Fibroblast of lung (primary cell): Measurements from ENCODE around the gene DYNC1LI2. TPM values are rescaled to one million over a fixed set of nuclear protein-coding genes. Genes with fewer than 3 reads are reported as not detected.

Experiments used
- DNase-seq, 2 donors: peaks; one replicate each; pipeline versions ENCODE4 v3.0.0 to v3.0.0-alpha.2; 2010; ENCODE audit warnings: low read depth in 2 of 2
- H2AFZ ChIP-seq: 2 replicates; pipeline ENCODE4 v1.5.1; 2012; ENCODE audit warnings: low read length, control low read depth, inconsistent platforms
- H3K27ac ChIP-seq: 2 replicates; pipeline ENCODE4 v1.5.1; 2011; ENCODE audit warnings: low read length, control low read depth; ENCODE audit not compliant: insufficient read depth
- H3K27me3 ChIP-seq: 2 replicates; pipeline ENCODE4 v1.5.1; 2011; ENCODE audit warnings: mild to moderate bottlenecking, low read length; ENCODE audit not compliant: control insufficient read depth, insufficient read depth
- H3K36me3 ChIP-seq: 2 replicates; pipeline ENCODE4 v1.5.1; 2011; ENCODE audit warnings: low read length; ENCODE audit not compliant: control insufficient read depth, insufficient read depth
- H3K4me1 ChIP-seq: 2 replicates; pipeline ENCODE4 v1.5.1; 2011; ENCODE audit warnings: low read length; ENCODE audit not compliant: control insufficient read depth, insufficient read depth; ENCODE audit errors: extremely low read depth
- H3K4me2 ChIP-seq: 2 replicates; pipeline ENCODE4 v1.5.1; 2011; ENCODE audit warnings: low read length, control low read depth; ENCODE audit not compliant: insufficient read depth; ENCODE audit errors: extremely low read depth
- H3K4me3 ChIP-seq, 4 experiments: fragments of 200-600 bp in 1 of 4; sonication (generic) in 1 of 4; replicated peaks in 1 of 4; 2 replicates each; pipeline ENCODE4 v1.5.1; 2011 to 2016; ENCODE audit warnings: low read length in 4 of 4, low read depth in 3 of 4, mild to moderate bottlenecking in 3 of 4, control low read depth in 2 of 4, inconsistent platforms in 1 of 4, mixed read lengths in 1 of 4; ENCODE audit not compliant: insufficient read depth in 1 of 4; ENCODE audit errors: control extremely low read depth in 1 of 4
- H3K79me2 ChIP-seq: 2 replicates; pipeline ENCODE4 v1.5.1; 2012; ENCODE audit warnings: mild to moderate bottlenecking, low read length, inconsistent platforms; ENCODE audit not compliant: control insufficient read depth, insufficient read depth
- H3K9ac ChIP-seq: 2 replicates; pipeline ENCODE4 v1.5.1; 2011; ENCODE audit warnings: mild to moderate bottlenecking, low read length, control low read depth; ENCODE audit not compliant: insufficient read depth
- H3K9me3 ChIP-seq: 2 replicates; pipeline ENCODE4 v1.5.1; 2012; ENCODE audit warnings: low read depth, low read length; ENCODE audit not compliant: control insufficient read depth, insufficient read depth
- H4K20me1 ChIP-seq: 2 replicates; pipeline ENCODE4 v1.5.1; 2011; ENCODE audit warnings: low read length; ENCODE audit not compliant: control insufficient read depth, insufficient read depth; ENCODE audit errors: extremely low read depth
- EZH2 ChIP-seq: IDR thresholded peaks from 2 replicates; pipeline ENCODE4 v1.5.1; 2012; ENCODE audit warnings: low read length, control low read depth, mild to moderate bottlenecking; ENCODE audit errors: missing control alignments
- polyA plus RNA-seq, 2 donors: library from polyadenylated mRNA; depleted of rRNA in 1 of 2; stranded (reverse) in 1 of 2; unstranded in 1 of 2; fragments of >200 nt; gene quantifications; 2 replicates each; pipeline ENCODE4 v1.2.1, GENCODE V29; 2011 to 2012; ENCODE audit warnings: missing spikeins in 1 of 2
- total RNA-seq: library from RNA; depleted of rRNA; stranded (reverse); fragments of >200 nt; gene quantifications from 2 replicates; pipeline ENCODE4 v1.2.1, GENCODE V29; 2014
- TF ChIP-seq, protein P1 (sequence below), 2 donors: IDR thresholded peaks in 1 of 2; conservative IDR thresholded peaks in 1 of 2; 1 replicate in 1 of 2; 2 replicates in 1 of 2; pipeline ENCODE4 v1.5.1; 2011 to 2012; ENCODE audit warnings: low read length in 2 of 2, control low read depth in 1 of 2, inconsistent platforms in 1 of 2, low read depth in 1 of 2, mild to moderate bottlenecking in 1 of 2

Gene DYNC1LI2
- total and polyA plus RNA-seq, 2 donors (not counting 1 experiment from before 2014, with no cell fraction given), result 83.3 to 173 TPM

DNA sequence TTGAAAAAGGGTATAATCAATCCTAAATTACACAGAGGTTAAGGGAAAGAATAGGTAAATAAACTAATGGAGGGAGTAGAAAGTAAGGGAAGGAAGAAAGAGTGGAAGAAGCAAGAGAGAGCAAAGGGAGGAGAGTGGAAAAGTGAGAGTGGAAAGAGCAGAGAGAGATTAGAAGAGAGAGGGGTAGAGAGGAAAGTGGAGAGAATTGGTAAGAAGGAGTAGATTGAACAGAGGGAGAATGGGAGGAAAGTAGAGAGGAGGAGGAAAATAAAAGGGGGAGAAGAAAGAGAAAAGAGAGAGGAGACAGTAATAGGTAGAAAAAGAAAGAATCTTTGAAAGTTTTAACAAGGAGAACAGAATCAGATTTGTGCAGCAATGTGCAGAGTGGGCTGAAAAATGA, 25.0 kb upstream of the DYNC1LI2 start:
- DNase-seq, result no peak
- Histone ChIP-seq H3K4me3 (no peak overlapping the region), H3K9ac (no peak overlapping the region), H3K27ac (no peak overlapping the region), H2AFZ (no peak overlapping the region), H3K79me2 (no peaks in the 10 kb centered on the region), H3K4me2 (no peak overlapping the region), H3K9me3 (no peaks in the 10 kb centered on the region), H3K4me1 (no peaks in the 10 kb centered on the region), H4K20me1 (no peaks in the 10 kb centered on the region), H3K27me3 (no peaks in the 10 kb centered on the region), H3K36me3 (no peaks in the 10 kb centered on the region)
- no peak for TF ChIP-seq EZH2
- TF ChIP-seq, protein P1, sequence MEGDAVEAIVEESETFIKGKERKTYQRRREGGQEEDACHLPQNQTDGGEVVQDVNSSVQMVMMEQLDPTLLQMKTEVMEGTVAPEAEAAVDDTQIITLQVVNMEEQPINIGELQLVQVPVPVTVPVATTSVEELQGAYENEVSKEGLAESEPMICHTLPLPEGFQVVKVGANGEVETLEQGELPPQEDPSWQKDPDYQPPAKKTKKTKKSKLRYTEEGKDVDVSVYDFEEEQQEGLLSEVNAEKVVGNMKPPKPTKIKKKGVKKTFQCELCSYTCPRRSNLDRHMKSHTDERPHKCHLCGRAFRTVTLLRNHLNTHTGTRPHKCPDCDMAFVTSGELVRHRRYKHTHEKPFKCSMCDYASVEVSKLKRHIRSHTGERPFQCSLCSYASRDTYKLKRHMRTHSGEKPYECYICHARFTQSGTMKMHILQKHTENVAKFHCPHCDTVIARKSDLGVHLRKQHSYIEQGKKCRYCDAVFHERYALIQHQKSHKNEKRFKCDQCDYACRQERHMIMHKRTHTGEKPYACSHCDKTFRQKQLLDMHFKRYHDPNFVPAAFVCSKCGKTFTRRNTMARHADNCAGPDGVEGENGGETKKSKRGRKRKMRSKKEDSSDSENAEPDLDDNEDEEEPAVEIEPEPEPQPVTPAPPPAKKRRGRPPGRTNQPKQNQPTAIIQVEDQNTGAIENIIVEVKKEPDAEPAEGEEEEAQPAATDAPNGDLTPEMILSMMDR (conservative IDR thresholded peaks at IDR 0.05 in 1 of 2, IDR thresholded peaks at IDR 0.05 in 1 of 2; ENCODE audit: low read depth in 1 of 2, low read length in 2 of 2), result no peak

DNA sequence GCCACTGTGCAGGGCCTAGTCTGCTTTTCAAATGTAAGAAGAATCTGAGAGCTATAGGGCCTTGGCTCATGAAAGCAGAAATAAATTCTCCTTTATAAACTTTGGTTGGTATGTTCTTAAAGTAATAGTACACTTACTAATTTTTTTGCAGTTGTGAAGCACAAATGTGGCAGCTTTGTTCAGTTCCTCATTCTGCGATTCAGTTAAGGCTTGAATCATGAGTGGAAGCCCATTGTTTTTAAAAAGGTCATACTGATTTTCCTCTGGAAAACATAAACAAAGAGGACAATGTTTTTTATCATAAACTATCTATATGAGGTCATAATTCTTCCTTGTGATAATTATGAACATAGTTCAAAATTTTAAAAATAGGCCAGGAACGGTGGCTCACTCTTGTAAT, 23.6 kb upstream of the DYNC1LI2 start:
- Histone ChIP-seq H3K4me1 (no peaks in the 10 kb centered on the region), H3K4me3 (no peak overlapping the region), H2AFZ (no peak overlapping the region), H3K9me3 (no peaks in the 10 kb centered on the region), H3K9ac (no peak overlapping the region), H3K4me2 (no peak overlapping the region), H4K20me1 (no peaks in the 10 kb centered on the region), H3K27me3 (no peaks in the 10 kb centered on the region), H3K79me2 (no peaks in the 10 kb centered on the region), H3K36me3 (no peaks in the 10 kb centered on the region), H3K27ac (no peak overlapping the region)
- no peak for DNase-seq
- TF ChIP-seq EZH2, result no peak
- TF ChIP-seq, protein P1 (conservative IDR thresholded peaks at IDR 0.05 in 1 of 2, IDR thresholded peaks at IDR 0.05 in 1 of 2; ENCODE audit: low read depth in 1 of 2, low read length in 2 of 2), result no peak

DNA sequence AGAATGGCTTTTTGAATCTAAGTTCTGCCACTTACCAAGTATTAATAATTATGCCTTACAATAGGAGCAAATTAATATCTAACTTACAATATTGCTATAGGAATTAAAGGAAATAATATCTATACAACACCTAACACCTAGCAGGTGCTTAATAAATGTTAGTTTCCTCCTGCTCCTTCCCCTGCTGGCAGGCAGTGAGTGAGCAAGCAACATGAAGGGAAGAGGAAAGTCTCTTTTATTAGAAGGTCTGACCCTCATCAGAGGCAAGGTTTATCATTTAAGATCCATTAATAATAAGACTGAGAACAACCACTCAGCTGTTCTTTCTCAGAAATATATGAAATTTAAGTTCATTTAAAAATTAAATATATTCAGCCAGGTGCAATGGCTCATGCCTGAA, 6.7 kb upstream of the DYNC1LI2 start:
- Histone ChIP-seq H3K9ac (no peak overlapping the region), H3K4me1 (no peaks in the 10 kb centered on the region), H2AFZ (no peak overlapping the region), H4K20me1 (no peaks in the 10 kb centered on the region), H3K79me2 (no peaks in the 10 kb centered on the region), H3K27ac (no peak overlapping the region), H3K4me2 (no peak overlapping the region), H3K4me3 (no peak overlapping the region), H3K9me3 (no peaks in the 10 kb centered on the region), H3K36me3 (no peaks in the 10 kb centered on the region), H3K27me3 (no peaks in the 10 kb centered on the region)
- no peak for DNase-seq
- TF ChIP-seq, protein P1 (conservative IDR thresholded peaks at IDR 0.05 in 1 of 2, IDR thresholded peaks at IDR 0.05 in 1 of 2; ENCODE audit: low read depth in 1 of 2, low read length in 2 of 2), result no peak
- TF ChIP-seq EZH2, result no peak
